Psoas muscle (tissue), 8 donors: Measurements from ENCODE around the gene SAMD4A. TPM values are rescaled to one million over a fixed set of nuclear protein-coding genes. Genes with fewer than 3 reads are reported as not detected.

Experiments used
- ATAC-seq, 4 donors: fragments of 200-7000 bp; cut with Tn5 transposase; one replicate each; pipeline ENCODE4 v1.9.1; 2020; ENCODE audit warnings: moderate library complexity in 3 of 4, mild to moderate bottlenecking in 2 of 4
- DNase-seq, 2 donors: peaks; one replicate each; pipeline ENCODE4 v3.0.0-alpha.2; 2020
- H3K27ac ChIP-seq: fragments of 200-600 bp; one replicate; pipeline ENCODE4 v1.8.0; 2022
- H3K27me3 ChIP-seq, 3 donors: fragments of 200-600 bp in 1 of 3; one replicate each; pipeline versions ENCODE4 v1.6.1 to v1.8.0; 2013 to 2022; ENCODE audit warnings: low read length in 2 of 3, mild to moderate bottlenecking in 2 of 3, moderate library complexity in 1 of 3; ENCODE audit not compliant: insufficient read depth in 3 of 3
- H3K36me3 ChIP-seq, 2 donors: fragments of 200-600 bp in 1 of 2; one replicate each; pipeline versions ENCODE4 v1.6.1 to v1.8.0; 2013 to 2022; ENCODE audit warnings: low read depth in 1 of 2, mild to moderate bottlenecking in 1 of 2, moderate library complexity in 1 of 2; ENCODE audit not compliant: insufficient read depth in 1 of 2
- H3K4me1 ChIP-seq: fragments of 200-600 bp; one replicate; pipeline ENCODE4 v1.8.0; 2022
- H3K4me3 ChIP-seq: fragments of 200-600 bp; one replicate; pipeline ENCODE4 v1.8.0; 2022; ENCODE audit warnings: mild to moderate bottlenecking
- H3K9me3 ChIP-seq: fragments of 200-600 bp; one replicate; pipeline ENCODE4 v1.8.0; 2022
- CTCF ChIP-seq: fragments of 200-600 bp; IDR thresholded peaks from one replicate; pipeline ENCODE4 v1.8.0; 2022; ENCODE audit warnings: antibody characterized with exemption
- WGBS, 3 donors: extraction: QIAGEN DNeasy Blood & Tissue Kit; methylation state at CpG; one replicate each; pipeline versions ENCODE4 v1.1.6 to v1.1.7; 2013; 5-methylcytosine and 5-hydroxymethylcytosine counted together
- intact Hi-C, 2 donors: fragments of 100-400 bp; cut with DNase I; formaldehyde crosslinking; loops; one replicate each; pipeline versions ENCODE4 v1.11.0 to v1.14.2; 2022
- polyA plus RNA-seq, 3 donors: library from polyadenylated mRNA; stranded (reverse); fragments of 200-250 nt; gene quantifications; one replicate each; pipeline ENCODE4 v1.2.3, GENCODE V29; 2013
- total RNA-seq, 4 donors: library from RNA; stranded (reverse); fragmentation: NEBNext Ultra II Directional in 2 of 4; extraction: Animal tissue kit (Norgen Biotek cat#: 25700) in 2 of 4; gene quantifications; one replicate each; pipeline versions ENCODE4 v1.2.1 to v1.2.4, GENCODE V29; 2021 to 2023
- donor health status: healthy with polysubstance abuse.
- donor health status: DM: no; HTN: no; CAD: no; lungs with moderate emphysema.
- donor health status: Bipolar disorder and iron deficiency.
- donor health status: healthy.
- donor health status: DM: yes; HTN: yes; CAD: no.
- donor health status: DM: no; HTN: no; CAD: no.
- donor health status: DM: no; HTN: no; CAD: no.
- donor health status: DM: yes; HTN: yes; CAD: no.

The SAMD4A gene
- total and polyA plus RNA-seq, 7 donors = 9.6 to 139 (median 67.9) TPM

- no peak for TF ChIP-seq CTCF
- Histone ChIP-seq H3K36me3 (no peaks in the 10 kb centered on the region), H3K4me1 (peaks cover 81% of the 10 kb centered on the region), H3K9me3 (no peaks in the 10 kb centered on the region), H3K4me3 (peak overlapping the region; percentile 8), H3K27ac (peak overlapping the region; percentile 84), H3K27me3 (no peaks in the 10 kb centered on the region)
- intact Hi-C loops = no loop called here
- WGBS, 3 donors = 22 to 38% (median 37%) methylated on average over 8 to 10 of the region's 11 CpGs
- ATAC-seq (peak; percentile 20 to 72 (median 58)), DNase-seq (no peak)
These were observed 108.6 kb downstream of the SAMD4A start for GRCh38 chr14:54675236-54676128.

GRCh38 chr14:54676812-54677708, 110.1 kb downstream of the SAMD4A start:
- 12 to 29% (median 14%) methylated on average over 11 of the region's 11 CpGs for WGBS, 3 donors
- Histone ChIP-seq H3K4me1 (peaks cover 69% of the 10 kb centered on the region), H3K9me3 (no peaks in the 10 kb centered on the region), H3K27ac (peak overlapping the region; percentile 84), H3K36me3 (no peaks in the 10 kb centered on the region), H3K4me3 (peak overlapping the region; percentile 32), H3K27me3 (no peaks in the 10 kb centered on the region)
- no peak for DNase-seq
- intact Hi-C loops = no loop called here
- peak; percentile 67 to 82 (median 80) for ATAC-seq
- no peak for TF ChIP-seq CTCF

GRCh38 chr14:54680651-54681050, 113.7 kb downstream of the SAMD4A start:
- peaks cover 46% of the 10 kb centered on the region for H3K4me1 ChIP-seq
- WGBS, 3 donors = 72 to 83% (median 76%) methylated on average over 6 of the region's 6 CpGs
- peak overlapping the region; percentile 48 for H3K27ac ChIP-seq
- DNase-seq (no peak), ATAC-seq (no peak)
- no peaks in the 10 kb centered on the region for H3K27me3 ChIP-seq
- H3K9me3 ChIP-seq = no peaks in the 10 kb centered on the region
- intact Hi-C loops = no loop called here
- TF ChIP-seq CTCF = no peak
- no peak overlapping the region for H3K4me3 ChIP-seq
- H3K36me3 ChIP-seq = no peaks in the 10 kb centered on the region

- no peaks in the 10 kb centered on the region for H3K27me3 ChIP-seq
- TF ChIP-seq CTCF = no peak
- ATAC-seq (no peak), DNase-seq (no peak)
- peak overlapping the region; percentile 48 for H3K27ac ChIP-seq
- no peak overlapping the region for H3K4me3 ChIP-seq
- 87 to 91% (median 88%) methylated on average over 4 of the region's 4 CpGs for WGBS, 3 donors
- H3K9me3 ChIP-seq = no peaks in the 10 kb centered on the region
- H3K4me1 ChIP-seq = peaks cover 44% of the 10 kb centered on the region
- intact Hi-C loops = no loop called here
- no peaks in the 10 kb centered on the region for H3K36me3 ChIP-seq
These were observed 114.9 kb downstream of the SAMD4A start for GRCh38 chr14:54681811-54682261.
